ENCODE measurements around the gene TBXAS1.

GRCh38 chr7:139822855-139823254 is 6.2 kb upstream of the TBXAS1 start:
- TF ChIP-seq CTCF (IDR thresholded peaks at IDR 0.05): no peak
- TF ChIP-seq EP300 (IDR thresholded peaks at IDR 0.05; ENCODE audit: low read depth): no peak
- TF ChIP-seq POLR2AphosphoS5 (IDR thresholded peaks at IDR 0.05): no peak

Measured in transverse colon (tissue), 4 donors.